IMR-90 (cell line): ENCODE results near the gene TRIM44. TPM values are rescaled to one million over a fixed set of nuclear protein-coding genes. Genes with fewer than 3 reads are reported as not detected.

ENCODE experiments used
- ATAC-seq: fragments of 200-7000 bp; cut with Tn5 transposase; 2 replicates; pipeline ENCODE4 v1.9.1; 2020; ENCODE audit warnings: low read depth, mild to moderate bottlenecking, moderate library complexity
- BruUV-seq: library from RNA; stranded (reverse); fragments of 400-500 nt; replicated peaks from 2 replicates; lab custom pipeline; 2021; lab: Mats Ljungman, UMichigan
- CTCF ChIA-PET: fragments of 300-600 bp; formaldehyde crosslinking; extraction: SDS; loops from one replicate; lab custom pipeline; 2021; ENCODE audit warnings: antibody characterized with exemption; lab: Yijun Ruan, JAX
- POLR2A ChIA-PET: fragments of 300-600 bp; sonication (Branson Sonifier 250); formaldehyde crosslinking; loops from one replicate; lab custom pipeline; 2022; ENCODE audit warnings: antibody characterized with exemption; ENCODE audit not compliant: unreplicated experiment; lab: Charles Lee
- DNase-seq: peaks from one replicate; pipeline ENCODE4 v3.0.0; 2013
- H2AFZ ChIP-seq: replicated peaks from 2 replicates; pipeline ENCODE3; 2013; ENCODE audit warnings: low read length, mild to moderate bottlenecking; ENCODE audit not compliant: poor library complexity
- H2AK5ac ChIP-seq: 2 replicates; pipeline ENCODE4 v1.6.1; 2013; ENCODE audit warnings: low read depth, low read length, inconsistent platforms
- H2AK9ac ChIP-seq: replicated peaks from 2 replicates; pipeline ENCODE3; 2013; ENCODE audit warnings: mild to moderate bottlenecking, low read depth, low read length, moderate library complexity; ENCODE audit not compliant: poor library complexity
- H2BK120ac ChIP-seq: 2 replicates; pipeline ENCODE4 v1.6.1; 2013; ENCODE audit warnings: low read depth, low read length, inconsistent platforms
- H2BK15ac ChIP-seq: 3 replicates; pipeline ENCODE4 v1.6.1; 2013; ENCODE audit warnings: low read depth, low read length, inconsistent platforms
- H2BK20ac ChIP-seq: 2 replicates; pipeline ENCODE4 v1.6.1; 2013; ENCODE audit warnings: low read depth, mild to moderate bottlenecking, inconsistent platforms, low read length, moderate library complexity
- H2BK5ac ChIP-seq: 2 replicates; pipeline ENCODE4 v1.6.1; 2013; ENCODE audit warnings: mild to moderate bottlenecking, low read depth, low read length, inconsistent platforms; ENCODE audit not compliant: poor library complexity, severe bottlenecking
- H3K14ac ChIP-seq: replicated peaks from 2 replicates; pipeline ENCODE4 v1.6.1; 2013; ENCODE audit warnings: low read depth, low read length, inconsistent platforms
- H3K18ac ChIP-seq: 2 replicates; pipeline ENCODE4 v1.6.1; 2013; ENCODE audit warnings: low read depth, low read length, control low read depth
- H3K23ac ChIP-seq: 2 replicates; pipeline ENCODE4 v1.6.1; 2013; ENCODE audit warnings: low read depth, low read length, inconsistent platforms
- H3K27ac ChIP-seq: 2 replicates; pipeline ENCODE4 v1.5.1; 2013; ENCODE audit warnings: mild to moderate bottlenecking, control low read depth, low read length; ENCODE audit not compliant: insufficient read depth
- H3K27me3 ChIP-seq: 2 replicates; pipeline ENCODE4 v1.6.1; 2013; ENCODE audit warnings: low read length; ENCODE audit not compliant: control insufficient read depth, insufficient read depth
- H3K36me3 ChIP-seq: 2 replicates; pipeline ENCODE4 v1.6.1; 2013; ENCODE audit warnings: low read length, mixed read lengths; ENCODE audit not compliant: control insufficient read depth, insufficient read depth
- H3K4ac ChIP-seq: 2 replicates; pipeline ENCODE4 v1.6.1; 2013; ENCODE audit warnings: low read depth, low read length, inconsistent platforms
- H3K4me1 ChIP-seq: 2 replicates; pipeline ENCODE4 v1.6.1; 2013; ENCODE audit warnings: low read length, mixed read lengths; ENCODE audit not compliant: control insufficient read depth, insufficient read depth
- H3K4me2 ChIP-seq: 2 replicates; pipeline ENCODE4 v1.6.1; 2013; ENCODE audit warnings: low read depth, mild to moderate bottlenecking, control low read depth, low read length, moderate library complexity
- H3K4me3 ChIP-seq: 2 replicates; pipeline ENCODE4 v1.5.1; 2013; ENCODE audit warnings: low read depth, mild to moderate bottlenecking, control low read depth, low read length, moderate library complexity; ENCODE audit not compliant: insufficient read depth
- H3K56ac ChIP-seq: 2 replicates; pipeline ENCODE4 v1.6.1; 2013; ENCODE audit warnings: low read length, inconsistent platforms; ENCODE audit not compliant: insufficient read depth; ENCODE audit errors: extremely low read depth
- H3K79me1 ChIP-seq, 2 experiments: 2 replicates each; pipeline ENCODE4 v1.6.1; 2013; ENCODE audit warnings: low read length in 2 of 2, inconsistent platforms in 1 of 2, low read depth in 1 of 2
- H3K9ac ChIP-seq: 2 replicates; pipeline ENCODE4 v1.6.1; 2013; ENCODE audit warnings: low read depth, low read length, control low read depth
- H3K9me1 ChIP-seq: 2 replicates; pipeline ENCODE4 v1.6.1; 2013; ENCODE audit warnings: low read length, inconsistent platforms; ENCODE audit not compliant: insufficient read depth
- H3K9me3 ChIP-seq: 2 replicates; pipeline ENCODE4 v1.6.1; 2013; ENCODE audit warnings: low read length; ENCODE audit not compliant: control insufficient read depth, insufficient read depth
- H4K20me1 ChIP-seq: 2 replicates; pipeline ENCODE4 v1.6.1; 2013; ENCODE audit warnings: low read length, inconsistent platforms; ENCODE audit not compliant: insufficient read depth
- H4K5ac ChIP-seq: 2 replicates; pipeline ENCODE4 v1.6.1; 2013; ENCODE audit warnings: mild to moderate bottlenecking, low read depth, low read length, control low read depth
- H4K8ac ChIP-seq, 2 experiments: 2 replicates each; pipeline ENCODE4 v1.6.1; 2013; ENCODE audit warnings: low read depth in 2 of 2, low read length in 2 of 2, control low read depth in 1 of 2, inconsistent platforms in 1 of 2
- H4K91ac ChIP-seq: 2 replicates; pipeline ENCODE4 v1.6.1; 2013; ENCODE audit warnings: low read depth, low read length, inconsistent platforms; ENCODE audit not compliant: insufficient read depth
- BHLHE40 ChIP-seq: fragments of 150-350 bp; IDR thresholded peaks from 2 replicates; pipeline ENCODE4 v1.6.1; 2016; ENCODE audit warnings: mild to moderate bottlenecking, low read depth, low read length
- CEBPB ChIP-seq: IDR thresholded peaks from 2 replicates; pipeline ENCODE4 v1.6.1; 2012; ENCODE audit warnings: low read depth, low read length, improper control_type of control experiment
- CHD1 ChIP-seq: IDR thresholded peaks from 2 replicates; pipeline ENCODE4 v1.6.1; 2012; ENCODE audit warnings: low read depth, low read length, improper control_type of control experiment
- FOS ChIP-seq: fragments of 150-350 bp; IDR thresholded peaks from 2 replicates; pipeline ENCODE4 v1.6.1; 2016; ENCODE audit warnings: low read depth, low read length
- MAFK ChIP-seq: IDR thresholded peaks from 2 replicates; pipeline ENCODE4 v1.6.1; 2012; ENCODE audit warnings: low read depth, low read length, improper control_type of control experiment
- MAZ ChIP-seq: IDR thresholded peaks from 2 replicates; pipeline ENCODE4 v1.6.1; 2012; ENCODE audit warnings: low read depth, mild to moderate bottlenecking, low read length, improper control_type of control experiment, moderate library complexity, borderline replicate concordance
- MXI1 ChIP-seq: IDR thresholded peaks from 2 replicates; pipeline ENCODE4 v1.6.1; 2012; ENCODE audit warnings: low read depth, mild to moderate bottlenecking, low read length, moderate library complexity, borderline replicate concordance
- NFE2L2 ChIP-seq: fragments of 150-350 bp; IDR thresholded peaks from 2 replicates; pipeline ENCODE4 v1.6.1; 2016; ENCODE audit warnings: low read depth, mild to moderate bottlenecking, low read length
- POLR2A ChIP-seq: IDR thresholded peaks from 2 replicates; pipeline ENCODE4 v1.6.1; 2012; ENCODE audit warnings: mild to moderate bottlenecking, low read depth, low read length
- RAD21 ChIP-seq: IDR thresholded peaks from 2 replicates; pipeline ENCODE4 v1.6.1; 2012; ENCODE audit warnings: low read length, improper control_type of control experiment
- RCOR1 ChIP-seq: IDR thresholded peaks from 2 replicates; pipeline ENCODE4 v1.6.1; 2012; ENCODE audit warnings: mild to moderate bottlenecking, low read length, improper control_type of control experiment; ENCODE audit not compliant: insufficient replicate concordance
- RFX5 ChIP-seq: IDR thresholded peaks from 2 replicates; pipeline ENCODE4 v1.8.0; 2012; ENCODE audit warnings: low read depth, mild to moderate bottlenecking, low read length, moderate library complexity
- SMC3 ChIP-seq: fragments of 150-350 bp; IDR thresholded peaks from 2 replicates; pipeline ENCODE4 v1.6.1; 2016; ENCODE audit warnings: low read depth, mild to moderate bottlenecking, antibody characterized with exemption, low read length, moderate library complexity
- USF2 ChIP-seq: fragments of 150-350 bp; IDR thresholded peaks from 2 replicates; pipeline ENCODE4 v1.6.1; 2017; ENCODE audit warnings: mild to moderate bottlenecking, antibody characterized with exemption, low read length, low read depth
- WGBS, 2 experiments: methylation state at CpG; one replicate each; pipeline versions ENCODE4 v1.1.5 to v1.1.7; 2013; ENCODE audit warnings: missing lambda C conversion rate in 2 of 2; ENCODE audit not compliant: insufficient read length in 1 of 2; ENCODE audit errors: extremely low coverage in 2 of 2; 5-methylcytosine and 5-hydroxymethylcytosine counted together
- dilution Hi-C: fragments of 300-500 bp; cut with HindIII; formaldehyde crosslinking; loops from one replicate; pipeline ENCODE4 v1.14.3; 2018; ENCODE audit warnings: low sequenced_read_pairs; ENCODE audit not compliant: unreplicated experiment
- in situ Hi-C: fragments of 300-500 bp; cut with MboI; formaldehyde crosslinking; loops from 3 replicates; pipeline ENCODE4 v1.14.3; 2019; ENCODE audit warnings: low sequenced_read_pairs, inconsistent platforms, mixed read lengths
- intact Hi-C: fragments of 100-400 bp; cut with micrococcal nuclease; formaldehyde crosslinking; loops from 2 replicates; pipeline ENCODE4 v1.10.0; 2022
- polyA plus RNA-seq, 3 experiments: library from polyadenylated mRNA; depleted of rRNA; stranded (reverse); fragments of >200 nt; gene quantifications; 2 replicates each; pipeline ENCODE4 v1.2.3, GENCODE V29; 2012; ENCODE audit warnings: low replicate concordance in 1 of 3
- total RNA-seq: library from RNA; depleted of rRNA; stranded (reverse); fragments of >200 nt; gene quantifications from 2 replicates; pipeline ENCODE4 v1.2.3, GENCODE V29; 2012
- TF ChIP-seq, protein P1 (sequence below): conservative IDR thresholded peaks from 2 replicates; pipeline ENCODE4 v1.5.1; 2012; ENCODE audit warnings: mild to moderate bottlenecking, low read depth, low read length, improper control_type of control experiment
- TF ChIP-seq, protein P2 (sequence below): fragments of 150-350 bp; IDR thresholded peaks from 2 replicates; pipeline ENCODE4 v1.6.1; 2016; ENCODE audit warnings: low read depth, mild to moderate bottlenecking, low read length, moderate library complexity, borderline replicate concordance

TRIM44 gene
- total and polyA plus RNA-seq, 2 of the 4 experiments (the other 2 are of a cell fraction) = 50.7 to 104 TPM

- Histone ChIP-seq H3K4me2 (no peak overlapping the region), H3K18ac (no peak overlapping the region), H4K91ac (no peak overlapping the region), H3K9me3 (no peaks in the 10 kb centered on the region), H2BK20ac (no peak overlapping the region), H3K23ac (no peak overlapping the region), H3K36me3 (no peaks in the 10 kb centered on the region), H2AFZ (no peak overlapping the region), H2BK5ac (no peak overlapping the region), H4K20me1 (peaks cover 31% of the 10 kb centered on the region; the same call in 1 of the 2 replicates), H3K56ac (no peak overlapping the region), H4K8ac (no peak overlapping the region), H2BK120ac (no peak overlapping the region), H2AK5ac (no peak overlapping the region), H3K4me1 (no peaks in the 10 kb centered on the region), H3K14ac (no peak overlapping the region), H4K5ac (no peak overlapping the region), H3K9ac (no peak overlapping the region), H3K27ac (no peak overlapping the region), H3K79me1 (peaks cover 37 to 64% of the 10 kb centered on the region in 2 experiments), H2BK15ac (no peak overlapping the region), H3K9me1 (peaks cover 7% of the 10 kb centered on the region; the same call in 1 of the 2 replicates), H3K4ac (no peak overlapping the region), H3K4me3 (no peak overlapping the region), H2AK9ac (no peak overlapping the region), H3K27me3 (no peaks in the 10 kb centered on the region)
- DNase-seq (no peak), ATAC-seq (no peak)
- TF ChIP-seq SMC3 (no peak), RAD21 (no peak), RFX5 (no peak), FOS (no peak), RCOR1 (no peak), CEBPB (no peak), NFE2L2 (no peak), MAZ (no peak), MAFK (no peak), MXI1 (no peak), BHLHE40 (no peak), POLR2A (no peak), CHD1 (no peak), USF2 (no peak)
- TF ChIP-seq, protein P1, sequence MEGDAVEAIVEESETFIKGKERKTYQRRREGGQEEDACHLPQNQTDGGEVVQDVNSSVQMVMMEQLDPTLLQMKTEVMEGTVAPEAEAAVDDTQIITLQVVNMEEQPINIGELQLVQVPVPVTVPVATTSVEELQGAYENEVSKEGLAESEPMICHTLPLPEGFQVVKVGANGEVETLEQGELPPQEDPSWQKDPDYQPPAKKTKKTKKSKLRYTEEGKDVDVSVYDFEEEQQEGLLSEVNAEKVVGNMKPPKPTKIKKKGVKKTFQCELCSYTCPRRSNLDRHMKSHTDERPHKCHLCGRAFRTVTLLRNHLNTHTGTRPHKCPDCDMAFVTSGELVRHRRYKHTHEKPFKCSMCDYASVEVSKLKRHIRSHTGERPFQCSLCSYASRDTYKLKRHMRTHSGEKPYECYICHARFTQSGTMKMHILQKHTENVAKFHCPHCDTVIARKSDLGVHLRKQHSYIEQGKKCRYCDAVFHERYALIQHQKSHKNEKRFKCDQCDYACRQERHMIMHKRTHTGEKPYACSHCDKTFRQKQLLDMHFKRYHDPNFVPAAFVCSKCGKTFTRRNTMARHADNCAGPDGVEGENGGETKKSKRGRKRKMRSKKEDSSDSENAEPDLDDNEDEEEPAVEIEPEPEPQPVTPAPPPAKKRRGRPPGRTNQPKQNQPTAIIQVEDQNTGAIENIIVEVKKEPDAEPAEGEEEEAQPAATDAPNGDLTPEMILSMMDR = no peak
- TF ChIP-seq, protein P2, sequence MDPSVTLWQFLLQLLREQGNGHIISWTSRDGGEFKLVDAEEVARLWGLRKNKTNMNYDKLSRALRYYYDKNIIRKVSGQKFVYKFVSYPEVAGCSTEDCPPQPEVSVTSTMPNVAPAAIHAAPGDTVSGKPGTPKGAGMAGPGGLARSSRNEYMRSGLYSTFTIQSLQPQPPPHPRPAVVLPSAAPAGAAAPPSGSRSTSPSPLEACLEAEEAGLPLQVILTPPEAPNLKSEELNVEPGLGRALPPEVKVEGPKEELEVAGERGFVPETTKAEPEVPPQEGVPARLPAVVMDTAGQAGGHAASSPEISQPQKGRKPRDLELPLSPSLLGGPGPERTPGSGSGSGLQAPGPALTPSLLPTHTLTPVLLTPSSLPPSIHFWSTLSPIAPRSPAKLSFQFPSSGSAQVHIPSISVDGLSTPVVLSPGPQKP = no peak
- no TSS peak for BruUV-seq
- in situ Hi-C loops = no loop called here
- dilution Hi-C loops = no loop called here
- ChIA-PET CTCF (interaction anchor here (0.6 kb wide), 1 partner anchor 97 kb away, joined by 5 read pairs; no protein-coding TSS in a partner anchor), POLR2A (no interaction called here)
- intact Hi-C loops = no loop called here
- WGBS, 2 experiments = 100% methylated on average over 2 of the region's 2 CpGs; no CpG with 5 or more reads in 1 of the 2 experiments
Measured at GRCh38 chr11:35717043-35717442, 54.5 kb downstream of the TRIM44 start.
